HG02571 (cell line): ENCODE results near the gene KCTD15.

ENCODE experiments used
- ATAC-seq: cut with Tn5 transposase; IDR thresholded peaks from one replicate; pipeline ENCODE4 v1.9.1; 2021; ENCODE audit warnings: mild to moderate bottlenecking, moderate library complexity; ENCODE audit not compliant: unreplicated experiment

The KCTD15 gene

GRCh38 chr19:33795370-33796163, 1.1 kb upstream of the KCTD15 start:
- no peak for ATAC-seq

GRCh38 chr19:33797802-33798671, 1.4 kb downstream of the KCTD15 start:
- no peak for ATAC-seq

- no peak for ATAC-seq
Measured at GRCh38 chr19:33798681-33799111, 2.0 kb downstream of the KCTD15 start.

GRCh38 chr19:33799476-33799875, 2.8 kb downstream of the KCTD15 start:
- no peak for ATAC-seq

GRCh38 chr19:33800012-33800680, 3.5 kb downstream of the KCTD15 start:
- no peak for ATAC-seq

- no peak for ATAC-seq
Measured at GRCh38 chr19:33801411-33801810, 4.7 kb downstream of the KCTD15 start.

- ATAC-seq: no peak
Measured at GRCh38 chr19:33802001-33802400, 5.3 kb downstream of the KCTD15 start.

- ATAC-seq: no peak
Measured at GRCh38 chr19:33802801-33803200, 6.1 kb downstream of the KCTD15 start.

GRCh38 chr19:33803383-33803782, 6.7 kb downstream of the KCTD15 start:
- no peak for ATAC-seq

GRCh38 chr19:33804021-33804799, 7.5 kb downstream of the KCTD15 start:
- ATAC-seq: no peak

GRCh38 chr19:33805313-33805712, 8.6 kb downstream of the KCTD15 start:
- no peak for ATAC-seq

GRCh38 chr19:33805840-33806433, 9.3 kb downstream of the KCTD15 start:
- ATAC-seq: no peak

- no peak for ATAC-seq
Measured at GRCh38 chr19:33806434-33806881, 9.8 kb downstream of the KCTD15 start.

GRCh38 chr19:33808399-33808798, 11.7 kb downstream of the KCTD15 start:
- no peak for ATAC-seq

GRCh38 chr19:33809960-33810359, 13.3 kb downstream of the KCTD15 start:
- no peak for ATAC-seq

- no peak for ATAC-seq
Measured at GRCh38 chr19:33810821-33811220, 14.2 kb downstream of the KCTD15 start.

- no peak for ATAC-seq
Measured at GRCh38 chr19:33811246-33811645, 14.6 kb downstream of the KCTD15 start.

GRCh38 chr19:33811736-33812387, 15.2 kb downstream of the KCTD15 start:
- ATAC-seq: no peak
